HepG2 (cell line): ENCODE measurements around the gene KIAA0319L. TPM values are rescaled to one million over a fixed set of nuclear protein-coding genes. Genes with fewer than 3 reads are reported as not detected.

ENCODE experiments used
- ATAC-seq: fragments of 200-7000 bp; cut with Tn5 transposase; 3 replicates; pipeline ENCODE4 v1.9.1; 2020; ENCODE audit warnings: mild to moderate bottlenecking, moderate library complexity
- BruUV-seq: library from RNA; stranded (reverse); fragments of 400-500 nt; replicated peaks from 2 replicates; lab custom pipeline; 2021; lab: Mats Ljungman, UMichigan
- CTCF ChIA-PET: fragments of 300-600 bp; formaldehyde crosslinking; extraction: SDS; loops from one replicate; lab custom pipeline; 2021; ENCODE audit warnings: low total read pairs, inconsistent platforms, low intra/inter-chr PET ratio; lab: Yijun Ruan, JAX
- POLR2A ChIA-PET: fragments of 350-600 bp; sonication (Branson Sonifier 250); formaldehyde crosslinking; loops from one replicate; lab custom pipeline; 2020; ENCODE audit warnings: antibody characterized with exemption, inconsistent platforms; lab: Yijun Ruan, JAX
- DNase-seq: peaks from one replicate; pipeline ENCODE4 v3.0.0-alpha.2; 2015; ENCODE audit warnings: low spot score
- FAIRE-seq: peaks from 3 replicates; lab custom pipeline; 2011; peaks lifted over from hg19 to GRCh38; lab: Jason Lieb, UNC
- H2AFZ ChIP-seq: one replicate; pipeline ENCODE4 v1.6.1; 2011; ENCODE audit warnings: low read length, inconsistent platforms
- H3K27ac ChIP-seq: fragments of 300-600 bp; 3 replicates; pipeline ENCODE4 v1.8.0; 2011; ENCODE audit warnings: mixed run types, mild to moderate bottlenecking, mixed read lengths, low read length, inconsistent platforms; ENCODE audit not compliant: insufficient read depth; ENCODE audit errors: extremely low read length
- H3K27me3 ChIP-seq, 2 experiments: fragments of 200-600 bp in 1 of 2; 2 replicates in 1 of 2; 3 replicates in 1 of 2; pipeline versions ENCODE4 v1.6.0 to v1.8.0; 2011; ENCODE audit warnings: low read length in 2 of 2, mild to moderate bottlenecking in 2 of 2, moderate library complexity in 2 of 2, inconsistent platforms in 1 of 2; ENCODE audit not compliant: insufficient read depth in 2 of 2, control insufficient read depth in 1 of 2
- H3K36me3 ChIP-seq, 2 experiments: fragments of 200-600 bp in 1 of 2; replicated peaks in 1 of 2; 2 replicates in 1 of 2; 3 replicates in 1 of 2; pipeline versions ENCODE4 v1.5.1 to v1.8.0; 2011; ENCODE audit warnings: low read length in 2 of 2, inconsistent platforms in 1 of 2; ENCODE audit not compliant: insufficient read depth in 2 of 2, control insufficient read depth in 1 of 2
- H3K4me1 ChIP-seq: 2 replicates; pipeline ENCODE4 v1.5.1; 2012; ENCODE audit warnings: low read length, inconsistent platforms; ENCODE audit not compliant: insufficient read depth
- H3K4me2 ChIP-seq: 2 replicates; pipeline ENCODE4 v1.6.0; 2011; ENCODE audit warnings: low read depth, low read length, inconsistent platforms
- H3K4me3 ChIP-seq, 3 experiments: fragments of 200-600 bp in 1 of 3; sonication (generic), shearing (Covaris generic) in 1 of 3; replicated peaks in 1 of 3; 2 replicates each; pipeline ENCODE4 v1.5.1; 2011 to 2016; ENCODE audit warnings: low read length in 3 of 3, inconsistent platforms in 2 of 3, low read depth in 2 of 3, mild to moderate bottlenecking in 2 of 3, control low read depth in 1 of 3, mixed read lengths in 1 of 3; ENCODE audit not compliant: insufficient read depth in 1 of 3
- H3K79me2 ChIP-seq: one replicate; pipeline ENCODE4 v1.6.1; 2011; ENCODE audit warnings: low read length, inconsistent platforms; ENCODE audit not compliant: insufficient read depth
- H3K9ac ChIP-seq: 2 replicates; pipeline ENCODE4 v1.6.0; 2011; ENCODE audit warnings: mild to moderate bottlenecking, low read depth, low read length, inconsistent platforms; ENCODE audit not compliant: insufficient read depth
- H3K9me3 ChIP-seq: 2 replicates; pipeline ENCODE4 v1.5.1; 2012; ENCODE audit warnings: mild to moderate bottlenecking, low read length
- H4K20me1 ChIP-seq: 2 replicates; pipeline ENCODE4 v1.6.0; 2011; ENCODE audit warnings: inconsistent platforms, mild to moderate bottlenecking, low read length, moderate library complexity; ENCODE audit not compliant: insufficient read depth
- ATF7-NPFF ChIP-seq: sonication (generic); formaldehyde crosslinking; IDR thresholded peaks from 2 replicates; pipeline ENCODE4 v1.8.1; 2023; ENCODE audit warnings: mild to moderate bottlenecking, low read depth, missing genetic modification reagents, moderate library complexity
- CCDC6 ChIP-seq: sonication (generic); formaldehyde crosslinking; IDR thresholded peaks from 2 replicates; pipeline ENCODE4 v1.8.1; 2022; ENCODE audit warnings: mild to moderate bottlenecking, missing genetic modification reagents, moderate library complexity
- ESRRA ChIP-seq: sonication (generic); formaldehyde crosslinking; IDR thresholded peaks from 2 replicates; pipeline ENCODE4 v1.5.1; 2020; ENCODE audit warnings: mild to moderate bottlenecking, low read depth, missing genetic modification reagents
- GFI1 ChIP-seq: sonication (generic); formaldehyde crosslinking; IDR thresholded peaks from 2 replicates; pipeline ENCODE4 v1.5.0; 2020; ENCODE audit warnings: missing genetic modification reagents, mild to moderate bottlenecking, borderline replicate concordance
- HDAC1 ChIP-seq: sonication (generic); formaldehyde crosslinking; IDR thresholded peaks from 2 replicates; pipeline ENCODE4 v1.5.1; 2020; ENCODE audit warnings: mild to moderate bottlenecking, missing genetic modification reagents
- ISX ChIP-seq: sonication (generic); formaldehyde crosslinking; conservative IDR thresholded peaks from 2 replicates; pipeline ENCODE4 v1.5.0; 2020; ENCODE audit warnings: missing genetic modification reagents
- NFE2L2 ChIP-seq: fragments of 150-350 bp; IDR thresholded peaks from 2 replicates; pipeline ENCODE4 v1.6.1; 2014; ENCODE audit warnings: low read length
- PAWR ChIP-seq: sonication (generic); formaldehyde crosslinking; IDR thresholded peaks from 2 replicates; pipeline ENCODE4 v1.4.0; 2020; ENCODE audit warnings: missing genetic modification reagents, mild to moderate bottlenecking, borderline replicate concordance
- PCBP1 ChIP-seq: fragments of 200-400 bp; formaldehyde crosslinking; IDR thresholded peaks from 2 replicates; pipeline ENCODE4 v1.6.1; 2017; ENCODE audit warnings: mild to moderate bottlenecking, low read depth, low read length, borderline replicate concordance
- SIX1 ChIP-seq: sonication (generic); formaldehyde crosslinking; IDR thresholded peaks from 2 replicates; pipeline ENCODE4 v1.4.0; 2020; ENCODE audit warnings: missing genetic modification reagents, borderline replicate concordance
- STAG1 ChIP-seq: sonication (generic); formaldehyde crosslinking; IDR thresholded peaks from 2 replicates; pipeline ENCODE4 v1.4.0; 2020; ENCODE audit warnings: missing genetic modification reagents
- TEAD2 ChIP-seq: sonication (generic); formaldehyde crosslinking; IDR thresholded peaks from 2 replicates; pipeline ENCODE4 v1.9.0; 2021; ENCODE audit warnings: missing genetic modification reagents
- ZFYVE20 ChIP-seq: sonication (generic); formaldehyde crosslinking; IDR thresholded peaks from 2 replicates; pipeline ENCODE4 v1.8.0; 2023; ENCODE audit warnings: low read depth, mild to moderate bottlenecking, moderate library complexity, missing genetic modification reagents, borderline replicate concordance
- ZNF205 ChIP-seq: IDR thresholded peaks from 2 replicates; pipeline ENCODE4 v1.6.1; 2018; ENCODE audit warnings: missing biosample characterization, missing genetic modification reagents
- ZNF30 ChIP-seq: sonication (generic); formaldehyde crosslinking; IDR thresholded peaks from 2 replicates; pipeline ENCODE4 v1.5.0; 2020; ENCODE audit warnings: mild to moderate bottlenecking, missing genetic modification reagents
- ZNF335 ChIP-seq: sonication (generic); formaldehyde crosslinking; IDR thresholded peaks from 2 replicates; pipeline ENCODE4 v1.4.0; 2020; ENCODE audit warnings: missing genetic modification reagents
- ZNF343 ChIP-seq: sonication (generic); formaldehyde crosslinking; IDR thresholded peaks from 2 replicates; pipeline ENCODE4 v1.4.0; 2020; ENCODE audit warnings: mild to moderate bottlenecking, missing genetic modification reagents
- ZNF543 ChIP-seq: sonication (generic); formaldehyde crosslinking; IDR thresholded peaks from 2 replicates; pipeline ENCODE4 v1.4.0; 2020; ENCODE audit warnings: mild to moderate bottlenecking, missing genetic modification reagents
- ZNF766 ChIP-seq: sonication (generic); formaldehyde crosslinking; IDR thresholded peaks from 2 replicates; pipeline ENCODE4 v1.5.0; 2020; ENCODE audit warnings: missing genetic modification reagents, borderline replicate concordance
- WGBS: methylation state at CpG from one replicate; pipeline ENCODE4 v1.1.6; 2017; ENCODE audit warnings: low lambda C conversion rate; 5-methylcytosine and 5-hydroxymethylcytosine counted together
- in situ Hi-C: cut with HindIII; loops from 2 replicates; pipeline ENCODE4 v1.10.0; 2017; ENCODE audit warnings: low pct_unique_long_range_greater_than_20kb; ENCODE audit not compliant: extremely low pct_ligation_motif_present
- intact Hi-C: fragments of 100-400 bp; cut with micrococcal nuclease; formaldehyde crosslinking; loops from one replicate; pipeline ENCODE4 v1.10.0; 2022; ENCODE audit not compliant: unreplicated experiment
- polyA plus RNA-seq, 8 experiments: library from polyadenylated mRNA; depleted of rRNA in 3 of 8; stranded (reverse) in 7 of 8; unstranded in 1 of 8; fragments of >200 nt; fragmentation: Illumina TruSeq in 4 of 8; extraction: Trizol in 4 of 8; gene quantifications; 2 replicates each; pipeline versions ENCODE4 v1.2.1 to v1.2.3, GENCODE V29; 2011 to 2016; ENCODE audit warnings: low read depth in 4 of 8, missing spikeins in 1 of 8, mixed read lengths in 1 of 8; ENCODE audit not compliant: insufficient read depth in 1 of 8
- total RNA-seq, 5 experiments: library from RNA; depleted of rRNA; stranded (reverse); fragments of >200 nt; fragmentation: Illumina TruSeq; extraction: Trizol; gene quantifications; 2 replicates each; pipeline ENCODE4 v1.2.3, GENCODE V29; 2016; ENCODE audit warnings: low read depth in 1 of 5

KIAA0319L gene
- total and polyA plus RNA-seq, 2 of the 13 experiments (the other 11 are each of a cell fraction or from before 2014, with no cell fraction given): 33.4 to 82.6 TPM

GRCh38 chr1:35442734-35443133 is 114.5 kb downstream of the KIAA0319L start (continued):
- no peak for TF ChIP-seq CCDC6 (CRISPR knock-in tag)

GRCh38 chr1:35441926-35442579 is 115.2 kb downstream of the KIAA0319L start:
- TF ChIP-seq TEAD2 (CRISPR knock-in tag) (no peak), STAG1 (no peak), SIX1 (CRISPR knock-in tag) (no peak), ZNF343 (CRISPR knock-in tag) (no peak), ZNF30 (CRISPR knock-in tag) (no peak), NFE2L2 (no peak), ESRRA (no peak), ZNF335 (no peak), ISX (CRISPR knock-in tag) (no peak), PCBP1 (no peak), ZFYVE20 (CRISPR knock-in tag) (no peak), ATF7-NPFF (CRISPR knock-in tag) (no peak), HDAC1 (CRISPR knock-in tag) (no peak), ZNF205 (no peak), GFI1 (CRISPR knock-in tag) (no peak), PAWR (CRISPR knock-in tag) (no peak), ZNF766 (no peak), ZNF543 (CRISPR knock-in tag) (no peak)
- intact Hi-C loops: no loop called here
- in situ Hi-C loops: loop anchor here (10.0 to 25.0 kb wide), 2 partner anchors 103 to 295 kb away; no protein-coding TSS in a partner anchor

More at GRCh38 chr1:35441926-35442579, 115.2 kb downstream of the KIAA0319L start:
- H3K4me3 ChIP-seq: no peak overlapping the region
- ChIA-PET CTCF (no interaction called here), POLR2A (no interaction called here)
- ATAC-seq: no peak
- no peak overlapping the region for H3K9ac ChIP-seq
- H3K4me2 ChIP-seq: no peak overlapping the region
- H2AFZ ChIP-seq: no peak overlapping the region
- WGBS: 97% methylated on average over 8 of the region's 8 CpGs
- H3K27ac ChIP-seq: no peak overlapping the region
- no peaks in the 10 kb centered on the region for H3K27me3 ChIP-seq
- FAIRE-seq: no peak
- H3K9me3 ChIP-seq: no peaks in the 10 kb centered on the region
- no TSS peak for BruUV-seq
- DNase-seq: no peak
- H3K79me2 ChIP-seq: no peaks in the 10 kb centered on the region
- H3K36me3 ChIP-seq: peaks cover 21 to 70% of the 10 kb centered on the region in 2 experiments
- no peaks in the 10 kb centered on the region for H4K20me1 ChIP-seq
- H3K4me1 ChIP-seq: peaks cover 15% of the 10 kb centered on the region
